Measurements from ENCODE around the gene SLC35A1.

DNA sequence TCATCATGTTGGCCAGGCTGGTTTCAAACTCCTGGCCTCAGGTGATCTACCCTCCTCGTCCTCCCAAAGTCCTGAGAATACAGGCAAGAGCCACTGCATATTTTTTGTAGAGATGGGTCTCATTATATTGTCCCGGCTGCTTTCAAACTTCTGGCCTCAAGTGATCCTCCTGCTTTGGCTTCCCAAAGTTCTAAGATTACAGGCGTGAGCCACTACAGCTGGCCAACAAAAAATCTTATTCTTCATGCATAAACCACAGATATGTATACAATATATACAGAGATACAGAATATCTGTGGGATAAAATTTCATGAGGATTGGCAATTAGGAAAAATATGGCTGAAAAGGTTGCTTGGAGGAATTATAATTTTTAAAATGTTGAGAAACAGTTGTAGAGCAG lies 49.9 kb downstream of the SLC35A1 start:
- no peak for TF ChIP-seq POLR2AphosphoS5 (IDR thresholded peaks at IDR 0.05)
- TF ChIP-seq, protein P1, sequence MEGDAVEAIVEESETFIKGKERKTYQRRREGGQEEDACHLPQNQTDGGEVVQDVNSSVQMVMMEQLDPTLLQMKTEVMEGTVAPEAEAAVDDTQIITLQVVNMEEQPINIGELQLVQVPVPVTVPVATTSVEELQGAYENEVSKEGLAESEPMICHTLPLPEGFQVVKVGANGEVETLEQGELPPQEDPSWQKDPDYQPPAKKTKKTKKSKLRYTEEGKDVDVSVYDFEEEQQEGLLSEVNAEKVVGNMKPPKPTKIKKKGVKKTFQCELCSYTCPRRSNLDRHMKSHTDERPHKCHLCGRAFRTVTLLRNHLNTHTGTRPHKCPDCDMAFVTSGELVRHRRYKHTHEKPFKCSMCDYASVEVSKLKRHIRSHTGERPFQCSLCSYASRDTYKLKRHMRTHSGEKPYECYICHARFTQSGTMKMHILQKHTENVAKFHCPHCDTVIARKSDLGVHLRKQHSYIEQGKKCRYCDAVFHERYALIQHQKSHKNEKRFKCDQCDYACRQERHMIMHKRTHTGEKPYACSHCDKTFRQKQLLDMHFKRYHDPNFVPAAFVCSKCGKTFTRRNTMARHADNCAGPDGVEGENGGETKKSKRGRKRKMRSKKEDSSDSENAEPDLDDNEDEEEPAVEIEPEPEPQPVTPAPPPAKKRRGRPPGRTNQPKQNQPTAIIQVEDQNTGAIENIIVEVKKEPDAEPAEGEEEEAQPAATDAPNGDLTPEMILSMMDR (IDR thresholded peaks at IDR 0.05) = no peak
